H9 (cell line): ENCODE results near the gene ANKFY1. TPM values are rescaled to one million over a fixed set of nuclear protein-coding genes. Genes with fewer than 3 reads are reported as not detected.

Experiments
- DNase-seq: peaks from one replicate; pipeline ENCODE4 v3.0.0-alpha.2; 2017
- H2AFZ ChIP-seq: one replicate; pipeline ENCODE4 v1.6.1; 2013; ENCODE audit warnings: mild to moderate bottlenecking, low read length, control low read depth, moderate library complexity
- H2AK5ac ChIP-seq: 2 replicates; pipeline ENCODE4 v1.6.1; 2013; ENCODE audit warnings: low read length, control low read depth, mixed read lengths; ENCODE audit not compliant: insufficient read length
- H2BK120ac ChIP-seq: one replicate; pipeline ENCODE4 v1.6.1; 2013; ENCODE audit warnings: low read depth, mild to moderate bottlenecking, low read length, control low read depth, inconsistent platforms; ENCODE audit not compliant: poor library complexity, severe bottlenecking
- H2BK12ac ChIP-seq: 2 replicates; pipeline ENCODE4 v1.6.1; 2013; ENCODE audit warnings: low read length, control low read depth, mixed read lengths, low read depth; ENCODE audit not compliant: insufficient read length
- H2BK15ac ChIP-seq: 2 replicates; pipeline ENCODE4 v1.6.1; 2013; ENCODE audit warnings: low read depth, low read length, control low read depth
- H2BK20ac ChIP-seq: one replicate; pipeline ENCODE4 v1.6.1; 2013; ENCODE audit warnings: low read depth, mild to moderate bottlenecking, low read length, control low read depth, inconsistent platforms; ENCODE audit not compliant: poor library complexity, severe bottlenecking
- H2BK5ac ChIP-seq: 2 replicates; pipeline ENCODE4 v1.6.1; 2013; ENCODE audit warnings: low read length, control low read depth, mixed read lengths; ENCODE audit not compliant: insufficient read length
- H3K14ac ChIP-seq: 2 replicates; pipeline ENCODE4 v1.6.1; 2013; ENCODE audit warnings: low read length, control low read depth; ENCODE audit not compliant: insufficient read depth
- H3K18ac ChIP-seq: 2 replicates; pipeline ENCODE4 v1.6.1; 2013; ENCODE audit warnings: low read depth, mild to moderate bottlenecking, mixed read lengths, low read length, control low read depth; ENCODE audit not compliant: insufficient read length
- H3K23ac ChIP-seq: 2 replicates; pipeline ENCODE4 v1.6.1; 2013; ENCODE audit warnings: low read length, control low read depth, mixed read lengths, low read depth; ENCODE audit not compliant: insufficient read length
- H3K23me2 ChIP-seq: 2 replicates; pipeline ENCODE4 v1.6.1; 2013; ENCODE audit warnings: low read depth, mild to moderate bottlenecking, mixed read lengths, low read length, control low read depth; ENCODE audit not compliant: insufficient read length, poor library complexity, severe bottlenecking
- H3K27ac ChIP-seq: 2 replicates; pipeline ENCODE4 v1.5.1; 2013; ENCODE audit warnings: low read length, control low read depth, mixed read lengths, low read depth; ENCODE audit not compliant: insufficient read length
- H3K27me3 ChIP-seq: 2 replicates; pipeline ENCODE4 v1.6.1; 2013; ENCODE audit warnings: low read length, control low read depth, inconsistent platforms; ENCODE audit not compliant: insufficient read depth
- H3K4ac ChIP-seq: 2 replicates; pipeline ENCODE4 v1.6.1; 2013; ENCODE audit warnings: low read depth, mild to moderate bottlenecking, control low read depth, inconsistent platforms, low read length, moderate library complexity
- H3K4me1 ChIP-seq: 2 replicates; pipeline ENCODE4 v1.6.1; 2013; ENCODE audit warnings: low read length, control low read depth, inconsistent platforms; ENCODE audit not compliant: insufficient read depth
- H3K4me2 ChIP-seq: 2 replicates; pipeline ENCODE4 v1.6.1; 2013; ENCODE audit warnings: low read length, control low read depth, mixed read lengths; ENCODE audit not compliant: insufficient read length, insufficient read depth
- H3K56ac ChIP-seq: 2 replicates; pipeline ENCODE4 v1.6.1; 2013; ENCODE audit warnings: low read depth, mild to moderate bottlenecking, mixed read lengths, low read length, control low read depth; ENCODE audit not compliant: insufficient read length
- H3K79me1 ChIP-seq: 2 replicates; pipeline ENCODE4 v1.6.1; 2013; ENCODE audit warnings: low read depth, mild to moderate bottlenecking, moderate library complexity, low read length, control low read depth, inconsistent platforms; ENCODE audit not compliant: insufficient read depth, poor library complexity, severe bottlenecking
- H3K79me2 ChIP-seq: 2 replicates; pipeline ENCODE4 v1.6.1; 2013; ENCODE audit warnings: low read length, control low read depth, inconsistent platforms; ENCODE audit not compliant: insufficient read depth
- H3K9ac ChIP-seq: 2 replicates; pipeline ENCODE4 v1.6.1; 2013; ENCODE audit warnings: low read length, control low read depth, mixed read lengths; ENCODE audit not compliant: insufficient read length; ENCODE audit errors: extremely low read depth
- H3K9me3 ChIP-seq: one replicate; pipeline ENCODE4 v1.6.1; 2013; ENCODE audit warnings: low read depth, low read length, inconsistent platforms; ENCODE audit not compliant: control insufficient read depth
- H3T11ph ChIP-seq: one replicate; pipeline ENCODE4 v1.6.1; 2013; ENCODE audit warnings: mild to moderate bottlenecking, low read length, control low read depth, inconsistent platforms
- H4K20me1 ChIP-seq: one replicate; pipeline ENCODE4 v1.6.1; 2013; ENCODE audit not compliant: control insufficient read depth, insufficient read length, insufficient read depth
- H4K5ac ChIP-seq: 2 replicates; pipeline ENCODE4 v1.6.1; 2013; ENCODE audit warnings: low read depth, mild to moderate bottlenecking, mixed read lengths, low read length, control low read depth; ENCODE audit not compliant: insufficient read length
- H4K8ac ChIP-seq: replicated peaks from 2 replicates; pipeline ENCODE4 v1.6.1; 2013; ENCODE audit warnings: low read length, control low read depth, mixed read lengths, low read depth; ENCODE audit not compliant: insufficient read length
- H4K91ac ChIP-seq: 2 replicates; pipeline ENCODE4 v1.6.1; 2013; ENCODE audit warnings: low read depth, mild to moderate bottlenecking, moderate library complexity, mixed read lengths, low read length, control low read depth; ENCODE audit not compliant: insufficient read length
- H3K27ac Mint-ChIP-seq, 3 experiments: 2 replicates in 2 of 3; 3 replicates in 1 of 3; pipeline ENCODE4 v1.8.0; 2020 to 2021; ENCODE audit warnings: mixed read lengths in 3 of 3, mild to moderate bottlenecking in 1 of 3, moderate library complexity in 1 of 3
- H3K27me3 Mint-ChIP-seq: 2 replicates; pipeline ENCODE4 v1.8.0; 2021; ENCODE audit warnings: low read depth, mild to moderate bottlenecking, moderate library complexity, mixed read lengths
- H3K36me3 Mint-ChIP-seq, 3 experiments: 2 replicates in 2 of 3; 3 replicates in 1 of 3; pipeline ENCODE4 v1.8.0; 2020 to 2021; ENCODE audit warnings: low read depth in 3 of 3, mixed read lengths in 3 of 3; ENCODE audit not compliant: insufficient read depth in 1 of 3
- H3K4me1 Mint-ChIP-seq, 2 experiments: 2 replicates each; pipeline ENCODE4 v1.8.0; 2020; ENCODE audit warnings: mixed read lengths in 2 of 2
- H3K4me3 Mint-ChIP-seq, 2 experiments: 2 replicates in 1 of 2; 3 replicates in 1 of 2; pipeline ENCODE4 v1.8.0; 2020 to 2021; ENCODE audit warnings: mild to moderate bottlenecking in 2 of 2, mixed read lengths in 2 of 2, moderate library complexity in 1 of 2
- H3K9me3 Mint-ChIP-seq, 2 experiments: 2 replicates in 1 of 2; 3 replicates in 1 of 2; pipeline ENCODE4 v1.8.0; 2020; ENCODE audit warnings: mild to moderate bottlenecking in 2 of 2, mixed read lengths in 2 of 2, moderate library complexity in 1 of 2
- CTCF ChIP-seq: fragments of 200-600 bp; sonication (generic); conservative IDR thresholded peaks from 3 replicates; pipeline ENCODE4 v1.8.0; 2021; ENCODE audit warnings: antibody characterized with exemption, mild to moderate bottlenecking
- WGBS: extraction: QIAGEN DNeasy Blood & Tissue Kit; methylation state at CpG from one replicate; pipeline ENCODE4 v1.1.7; 2013; ENCODE audit warnings: missing lambda C conversion rate, low lambda C conversion rate, mixed read lengths; ENCODE audit not compliant: insufficient read length; ENCODE audit errors: extremely low coverage; 5-methylcytosine and 5-hydroxymethylcytosine counted together
- total RNA-seq: library from RNA; stranded (reverse); gene quantifications from 2 replicates; pipeline ENCODE4 v1.2.1, GENCODE V29; 2021

The ANKFY1 gene
- total RNA-seq, 1 experiment from 2014 or later = 51.9 TPM

GRCh38 chr17:4307179-4307930, 43.6 kb upstream of the ANKFY1 start:
- H3K9me3 ChIP-seq = no peaks in the 10 kb centered on the region
- H4K91ac ChIP-seq = no peak overlapping the region
- no peaks in the 10 kb centered on the region for H3K27me3 ChIP-seq
- H3K4me1 ChIP-seq = peaks cover 9% of the 10 kb centered on the region; the same call in 1 of the 2 replicates
- no peak overlapping the region for H3K18ac ChIP-seq
- H4K5ac ChIP-seq = no peak overlapping the region
- H3K23me2 ChIP-seq = no peaks in the 10 kb centered on the region
- H3K27ac ChIP-seq = no peak overlapping the region
- H3K14ac ChIP-seq = no peak overlapping the region
- H2BK5ac ChIP-seq = no peak overlapping the region
- Mint-ChIP-seq H3K4me1 (peaks cover 58 to 61% of the 10 kb centered on the region in 2 experiments), H3K27ac (peak overlapping the region; percentile 79 to 98 (median 90); a peak in 6 of 7 replicates), H3K27me3 (no peaks in the 10 kb centered on the region), H3K36me3 (peaks cover 38 to 63% (median 44%) of the 10 kb centered on the region in 3 experiments), H3K9me3 (peaks cover 13 to 16% of the 10 kb centered on the region in 2 experiments), H3K4me3 (peak overlapping the region; percentile 42 to 53)
- H3K79me2 ChIP-seq = peaks cover 27% of the 10 kb centered on the region; the same call in 1 of the 2 replicates
- H3K4me2 ChIP-seq = peak overlapping the region; percentile 16
- no CpG with 5 or more reads among the region's 7 CpGs for WGBS
- no peak overlapping the region for H2AFZ ChIP-seq
- H3T11ph ChIP-seq = no peak overlapping the region
- H4K8ac ChIP-seq = no peak overlapping the region
- no peak overlapping the region for H2AK5ac ChIP-seq
- no peak overlapping the region for H3K23ac ChIP-seq
- H3K56ac ChIP-seq = no peak overlapping the region
- DNase-seq = peak; percentile 67
- no peak overlapping the region for H3K9ac ChIP-seq
- H2BK12ac ChIP-seq = no peak overlapping the region
- TF ChIP-seq CTCF = no peak
- peaks cover 2% of the 10 kb centered on the region for H4K20me1 ChIP-seq
- H2BK15ac ChIP-seq = no peak overlapping the region
- H3K79me1 ChIP-seq = peaks cover 3% of the 10 kb centered on the region
- H2BK120ac ChIP-seq = no peak overlapping the region
- H2BK20ac ChIP-seq = no peak overlapping the region
- no peak overlapping the region for H3K4ac ChIP-seq
